HG03571 (cell line): ENCODE results near the gene SPTY2D1.
"Not testable (repeated sequence)": the region's sequence is repeated elsewhere in the genome, so short reads cannot be mapped to it uniquely, and the experiment has no call there.

ENCODE experiments used
- ATAC-seq: cut with Tn5 transposase; IDR thresholded peaks from one replicate; pipeline ENCODE4 v1.9.1; 2021; ENCODE audit not compliant: unreplicated experiment

The SPTY2D1 gene

GRCh38 chr11:18634140-18635032, at the start of gene SPTY2D1:
TSS of gene SPTY2D1 (minus strand) at chr11:18634342. CDS start at chr11:18634257, 85 bp downstream.
- peak; percentile 93 for ATAC-seq

DNA sequence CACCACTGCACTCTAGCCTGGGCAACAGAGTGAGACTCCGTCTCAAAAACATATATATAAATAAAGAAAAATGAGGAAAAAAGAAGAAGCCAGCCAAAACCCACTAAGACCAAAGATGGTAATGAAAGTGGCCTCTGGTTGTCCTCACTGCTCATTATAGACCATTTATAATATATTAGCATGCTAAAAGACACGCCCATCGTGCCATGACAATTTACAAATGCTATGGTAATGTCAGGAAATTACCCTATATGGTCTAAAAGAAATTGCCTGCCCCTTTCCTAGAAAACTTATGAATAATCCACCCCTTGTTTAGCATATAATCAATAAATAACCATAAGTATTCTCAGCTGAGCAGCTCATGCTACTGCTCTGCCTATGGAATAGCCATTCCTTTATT, 48.3 kb upstream of the SPTY2D1 start:
- ATAC-seq, result no peak

GRCh38 chr11:18681949-18682348, 47.8 kb upstream of the SPTY2D1 start:
- not testable (repeated sequence) for ATAC-seq

DNA sequence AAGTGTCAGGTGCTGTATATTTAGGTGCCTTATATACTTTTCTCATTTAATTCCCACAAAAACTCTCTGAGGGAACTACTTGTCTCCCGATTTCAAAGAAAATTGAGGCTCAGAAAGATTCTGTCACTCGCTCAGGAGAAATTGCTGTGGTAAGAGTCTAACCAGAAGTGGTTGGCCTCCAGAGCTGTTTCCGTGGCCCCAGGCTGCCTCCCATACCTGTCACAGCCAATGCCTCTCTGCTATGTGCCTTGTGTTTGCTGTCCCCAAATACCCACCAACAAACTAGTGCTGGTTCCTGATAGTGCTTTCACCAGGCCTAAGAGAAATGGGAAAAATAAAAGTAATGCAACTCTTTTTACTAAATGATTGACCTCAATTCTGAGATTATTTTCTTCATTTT, 43.4 kb upstream of the SPTY2D1 start:
- ATAC-seq, result no peak

GRCh38 chr11:18676803-18677202, 42.7 kb upstream of the SPTY2D1 start:
- no peak for ATAC-seq

DNA sequence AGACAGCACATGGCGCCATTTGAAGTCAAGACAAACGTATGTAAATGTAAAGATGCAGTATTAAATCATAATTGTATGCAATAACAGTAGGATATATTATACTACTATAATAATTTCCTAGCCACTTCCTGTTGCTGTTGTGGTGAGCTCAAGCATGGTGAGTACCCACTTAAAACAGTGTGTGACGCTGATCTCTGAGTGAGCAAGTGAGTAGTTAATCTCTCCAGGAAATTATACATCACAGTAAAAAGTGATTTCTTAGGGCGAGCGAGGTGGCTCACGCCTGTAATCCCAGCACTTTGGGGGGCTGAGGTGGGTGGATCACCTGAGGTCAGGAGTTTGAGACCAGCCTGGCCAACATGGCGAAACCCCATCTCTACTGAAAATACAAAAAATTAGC, 38.1 kb upstream of the SPTY2D1 start:
- ATAC-seq, result not testable (repeated sequence)

- no peak for ATAC-seq
These were observed 37.1 kb upstream of the SPTY2D1 start for GRCh38 chr11:18671246-18671645.

- no peak for ATAC-seq
These were observed 35.6 kb upstream of the SPTY2D1 start for GRCh38 chr11:18669711-18670110.

- no peak for ATAC-seq
These were observed 35.1 kb upstream of the SPTY2D1 start for GRCh38 chr11:18669219-18669596.

GRCh38 chr11:18668131-18668530, 34.0 kb upstream of the SPTY2D1 start:
- ATAC-seq, result no peak

- not testable (repeated sequence) for ATAC-seq
These were observed 31.3 kb upstream of the SPTY2D1 start for GRCh38 chr11:18665353-18665872.

DNA sequence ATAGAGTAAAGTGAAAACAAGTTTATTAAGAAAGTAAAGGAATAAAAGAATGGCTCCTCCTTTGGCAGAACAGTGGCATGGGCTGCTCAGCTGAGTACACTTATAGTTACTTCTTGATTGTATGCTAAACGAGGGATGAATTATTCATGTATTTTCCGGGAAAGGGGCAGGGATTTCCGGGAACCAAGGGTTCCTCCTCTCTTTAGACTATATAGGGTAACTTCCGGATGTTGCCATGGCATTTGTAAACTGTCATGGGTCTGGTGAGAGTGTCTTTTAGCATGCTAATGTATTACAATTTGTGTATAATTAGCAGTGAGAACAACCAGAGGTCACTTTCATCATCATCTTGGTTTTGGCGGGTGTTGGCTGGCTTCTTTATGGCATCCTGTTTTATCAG, 23.5 kb upstream of the SPTY2D1 start:
- no peak for ATAC-seq

DNA sequence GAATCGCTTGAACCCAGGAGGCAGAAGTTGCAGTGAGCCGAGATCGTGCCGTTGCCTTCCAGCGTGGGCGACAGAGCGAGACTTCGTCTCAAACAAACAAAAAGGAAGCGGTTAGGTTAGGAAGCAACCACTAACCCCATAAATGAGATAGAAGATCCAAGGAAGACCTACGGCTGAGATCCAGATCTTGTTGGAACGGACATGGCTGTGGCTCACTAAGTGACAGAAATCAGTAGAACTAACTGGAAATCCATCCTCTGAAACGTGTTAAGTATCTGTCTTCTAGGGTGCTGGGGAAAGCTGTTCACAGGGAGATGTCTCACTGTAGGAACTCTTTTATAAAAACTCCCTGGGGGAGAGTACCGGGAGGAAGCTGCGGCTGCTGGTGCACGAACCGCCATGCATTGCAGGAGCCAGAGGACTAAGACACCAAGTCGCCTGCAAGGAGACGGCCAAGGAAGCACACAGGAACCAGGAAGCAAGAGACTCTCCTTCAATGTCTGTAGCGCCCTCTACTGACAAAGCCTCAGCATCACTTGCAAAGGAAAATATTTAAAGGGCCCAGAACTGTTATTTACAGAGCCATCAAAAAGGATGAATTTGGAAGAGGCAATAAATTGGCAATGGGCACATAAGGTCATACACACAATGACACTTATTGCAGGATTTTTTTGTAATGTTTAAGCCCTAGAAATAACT, 16.9 kb upstream of the SPTY2D1 start:
- ATAC-seq, result peak; percentile 73

GRCh38 chr11:18650353-18650752, 16.2 kb upstream of the SPTY2D1 start:
- peak; percentile 66 for ATAC-seq

DNA sequence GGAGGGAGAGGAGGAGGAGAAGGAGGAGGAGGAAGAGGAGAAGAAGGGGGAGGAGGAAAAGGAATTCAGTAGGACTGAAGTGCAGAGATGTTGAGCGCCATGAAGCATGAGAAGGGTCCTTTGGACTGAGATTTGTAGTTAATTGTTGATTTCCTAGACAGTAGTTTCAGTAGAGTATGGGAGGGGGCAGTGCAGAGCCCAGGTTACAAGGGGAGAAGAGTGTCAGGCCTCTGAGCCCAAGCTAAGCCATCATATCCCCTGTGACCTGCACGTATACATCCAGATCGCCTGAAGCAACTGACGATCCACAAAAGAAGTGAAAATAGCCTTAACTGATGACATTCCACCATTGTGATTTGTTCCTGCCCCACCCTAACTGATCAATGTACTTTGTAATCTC, 8.9 kb upstream of the SPTY2D1 start:
- not testable (repeated sequence) for ATAC-seq

DNA sequence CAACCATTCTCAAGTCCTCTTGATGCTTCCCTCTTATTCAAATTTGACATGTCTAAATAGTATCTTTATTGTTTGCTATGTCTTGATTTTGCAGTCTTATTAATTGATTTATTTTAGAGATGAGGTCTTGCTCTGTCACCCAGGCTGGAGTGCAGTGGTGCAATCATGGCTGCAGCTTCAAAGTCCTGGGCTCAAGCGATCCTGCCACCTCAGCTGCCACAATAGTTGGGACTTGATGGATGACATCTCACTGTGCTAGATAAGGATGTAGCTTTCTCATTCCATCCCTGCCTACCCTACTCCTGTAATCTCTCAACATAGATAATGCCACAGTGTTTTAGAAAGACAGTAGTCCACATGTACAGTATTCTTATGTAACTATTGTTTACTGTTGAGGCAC, 7.5 kb upstream of the SPTY2D1 start:
- ATAC-seq, result no peak

GRCh38 chr11:18633256-18634139, 644 bp downstream of the SPTY2D1 start:
- ATAC-seq, result peak; percentile 62

- no peak for ATAC-seq
These were observed 1.3 kb downstream of the SPTY2D1 start for GRCh38 chr11:18632841-18633240.

GRCh38 chr11:18624161-18624560, 10.0 kb downstream of the SPTY2D1 start:
- ATAC-seq, result no peak

DNA sequence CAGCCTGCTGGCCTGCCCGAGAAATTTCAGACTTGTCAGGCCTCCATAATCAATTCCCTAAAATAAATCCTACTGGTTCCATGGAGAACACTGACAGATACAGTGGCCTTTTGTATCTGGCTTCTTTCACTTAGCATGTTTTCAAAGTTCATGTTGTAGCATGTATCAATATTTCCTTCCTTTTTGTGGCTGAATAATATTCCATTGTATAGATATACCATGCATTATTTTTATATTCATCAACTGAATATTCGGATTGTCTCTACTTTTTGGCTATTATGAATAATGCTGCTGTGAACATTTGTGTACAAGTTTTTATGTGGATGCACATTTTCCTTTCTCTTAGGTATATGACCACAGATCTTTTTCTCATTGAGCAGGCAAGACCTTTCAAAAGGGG, 10.4 kb downstream of the SPTY2D1 start:
- ATAC-seq, result no peak
